Kidney (tissue), 14 donors: ENCODE results near the gene ANKZF1. TPM values are rescaled to one million over a fixed set of nuclear protein-coding genes. Genes with fewer than 3 reads are reported as not detected.

Source experiments
- DNase-seq, 5 donors: peaks; one replicate each; pipeline ENCODE4 v3.0.0-alpha.2; 2013 to 2020
- FAIRE-seq: peaks from 2 replicates; lab custom pipeline; 2012; peaks lifted over from hg19 to GRCh38; lab: Jason Lieb, UNC
- H3K27ac ChIP-seq, 2 donors: one replicate each; pipeline ENCODE4 v1.7.0; 2013; ENCODE audit warnings: low read depth in 2 of 2, low read length in 2 of 2, inconsistent platforms in 1 of 2
- H3K27me3 ChIP-seq: one replicate; pipeline ENCODE4 v1.7.1; 2013; ENCODE audit warnings: low read length, inconsistent platforms; ENCODE audit not compliant: control insufficient read depth, insufficient read depth
- H3K36me3 ChIP-seq, 3 donors: one replicate each; pipeline versions ENCODE4 v1.7.0 to v1.7.1; 2013; ENCODE audit warnings: low read length in 3 of 3, control low read depth in 1 of 3, inconsistent platforms in 1 of 3; ENCODE audit not compliant: insufficient read depth in 3 of 3, control insufficient read depth in 2 of 3
- H3K4me1 ChIP-seq, 3 donors: one replicate each; pipeline versions ENCODE4 v1.7.0 to v1.7.1; 2013; ENCODE audit warnings: low read length in 3 of 3, inconsistent platforms in 1 of 3, low read depth in 1 of 3; ENCODE audit not compliant: control insufficient read depth in 2 of 3, insufficient read depth in 2 of 3
- H3K4me3 ChIP-seq, 3 donors: one replicate each; pipeline versions ENCODE4 v1.7.0 to v1.8.1; 2013; ENCODE audit warnings: low read length in 3 of 3, control low read depth in 1 of 3, inconsistent platforms in 1 of 3
- H3K9ac ChIP-seq, 3 donors: one replicate each; pipeline versions ENCODE4 v1.7.0 to v1.7.1; 2013; ENCODE audit warnings: low read length in 3 of 3, control low read depth in 1 of 3, inconsistent platforms in 1 of 3
- H3K9me3 ChIP-seq, 3 donors: one replicate each; pipeline versions ENCODE4 v1.7.0 to v1.7.1; 2013; ENCODE audit warnings: low read length in 3 of 3, control low read depth in 1 of 3, inconsistent platforms in 1 of 3; ENCODE audit not compliant: control insufficient read depth in 2 of 3, insufficient read depth in 1 of 3
- intact Hi-C: fragments of 100-400 bp; cut with DNase I; formaldehyde crosslinking; loops from one replicate; pipeline ENCODE4 v1.11.1; 2022
- polyA plus RNA-seq: library from polyadenylated mRNA; stranded (reverse); fragments of 350-450 nt; fragmentation: Illumina TruSeq; extraction: RNeasy Lipid Tissue Mini Kit (QIAGEN cat#74804); gene quantifications from one replicate; pipeline ENCODE4 v1.2.3, GENCODE V29; 2014; ENCODE audit warnings: low read depth, low replicate concordance; ENCODE audit not compliant: insufficient read depth
- total RNA-seq: library from RNA; stranded (reverse); fragmentation: NEBNext Ultra II Directional; extraction: Animal tissue kit (Norgen Biotek cat#: 25700); gene quantifications from one replicate; pipeline ENCODE4 v1.2.1, GENCODE V29; 2021
- TF ChIP-seq, protein P1 (sequence below): IDR thresholded peaks from 3 replicates; pipeline ENCODE4 v1.5.1; 2012; ENCODE audit warnings: mild to moderate bottlenecking, moderate library complexity, borderline replicate concordance; ENCODE audit not compliant: insufficient read depth; ENCODE audit errors: extremely low read depth
- donor health status: control.
- donor health status: control.
- donor health status: control.
- donor health status: control.
- donor health status: control.
- donor health status: DM: yes; HTN: yes; CAD: no.
- donor health status: Normal renal cell carcinoma (clear cell type).

ANKZF1 gene
- total and polyA plus RNA-seq, 2 donors from 2014 or later, result 26.6 to 48.9 TPM

DNA sequence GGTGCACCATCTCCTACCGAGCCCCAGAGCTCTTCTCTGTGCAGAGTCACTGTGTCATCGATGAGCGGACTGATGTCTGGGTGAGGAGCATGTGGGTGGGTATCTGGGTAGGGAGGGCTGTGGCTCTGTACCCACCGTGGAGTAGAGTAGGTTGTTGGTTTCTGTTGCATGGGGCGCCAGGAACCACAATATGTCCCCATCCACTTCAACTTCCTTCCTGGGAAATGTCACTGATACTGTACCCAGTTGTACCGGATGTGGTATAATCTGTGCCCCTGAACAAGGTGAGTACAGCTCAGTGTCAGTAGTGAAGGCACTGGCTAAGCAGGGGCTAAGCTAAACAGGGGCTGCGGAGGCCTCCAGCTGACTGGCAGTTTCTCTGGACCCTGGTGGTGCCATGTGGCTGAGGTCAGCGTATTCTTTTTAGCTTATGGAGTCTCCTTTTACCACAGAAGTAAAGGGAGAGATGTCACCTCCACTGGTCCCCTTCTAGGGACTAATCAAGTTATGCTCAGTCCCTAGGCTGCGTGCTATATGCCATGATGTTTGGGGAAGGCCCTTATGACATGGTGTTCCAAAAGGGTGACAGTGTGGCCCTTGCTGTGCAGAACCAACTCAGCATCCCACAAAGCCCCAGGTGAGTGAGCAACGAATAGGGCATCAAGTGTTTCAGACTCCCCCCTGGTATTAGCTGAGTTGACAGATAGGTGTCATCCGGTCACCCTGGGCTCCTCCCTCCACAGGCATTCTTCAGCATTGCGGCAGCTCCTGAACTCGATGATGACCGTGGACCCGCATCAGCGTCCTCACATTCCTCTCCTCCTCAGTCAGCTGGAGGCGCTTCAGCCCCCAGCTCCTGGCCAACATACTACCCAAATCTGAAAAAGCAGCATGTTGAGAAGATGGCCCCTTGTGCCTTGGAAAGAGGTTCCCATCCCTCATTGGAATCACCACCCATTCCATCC lies 18.4 kb downstream of the ANKZF1 start:
- intact Hi-C loops, result no loop called here
- peak overlapping the region in 1 of 3 donors; percentile 27 for H3K9ac ChIP-seq
- no peak for FAIRE-seq
- H3K27ac ChIP-seq, result peak overlapping the region; percentile 68 to 87
- peaks cover 2 to 12% (median 3%) of the 10 kb centered on the region in 3 donors for H3K36me3 ChIP-seq
- H3K9me3 ChIP-seq, result no peaks in the 10 kb centered on the region
- H3K4me3 ChIP-seq, result no peak overlapping the region
- H3K27me3 ChIP-seq, result no peaks in the 10 kb centered on the region
- TF ChIP-seq, protein P1, sequence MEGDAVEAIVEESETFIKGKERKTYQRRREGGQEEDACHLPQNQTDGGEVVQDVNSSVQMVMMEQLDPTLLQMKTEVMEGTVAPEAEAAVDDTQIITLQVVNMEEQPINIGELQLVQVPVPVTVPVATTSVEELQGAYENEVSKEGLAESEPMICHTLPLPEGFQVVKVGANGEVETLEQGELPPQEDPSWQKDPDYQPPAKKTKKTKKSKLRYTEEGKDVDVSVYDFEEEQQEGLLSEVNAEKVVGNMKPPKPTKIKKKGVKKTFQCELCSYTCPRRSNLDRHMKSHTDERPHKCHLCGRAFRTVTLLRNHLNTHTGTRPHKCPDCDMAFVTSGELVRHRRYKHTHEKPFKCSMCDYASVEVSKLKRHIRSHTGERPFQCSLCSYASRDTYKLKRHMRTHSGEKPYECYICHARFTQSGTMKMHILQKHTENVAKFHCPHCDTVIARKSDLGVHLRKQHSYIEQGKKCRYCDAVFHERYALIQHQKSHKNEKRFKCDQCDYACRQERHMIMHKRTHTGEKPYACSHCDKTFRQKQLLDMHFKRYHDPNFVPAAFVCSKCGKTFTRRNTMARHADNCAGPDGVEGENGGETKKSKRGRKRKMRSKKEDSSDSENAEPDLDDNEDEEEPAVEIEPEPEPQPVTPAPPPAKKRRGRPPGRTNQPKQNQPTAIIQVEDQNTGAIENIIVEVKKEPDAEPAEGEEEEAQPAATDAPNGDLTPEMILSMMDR, result no peak
- peaks cover 6 to 71% (median 56%) of the 10 kb centered on the region in 3 donors for H3K4me1 ChIP-seq
- DNase-seq, result peak in 1 of 5 donors; percentile 59

DNA sequence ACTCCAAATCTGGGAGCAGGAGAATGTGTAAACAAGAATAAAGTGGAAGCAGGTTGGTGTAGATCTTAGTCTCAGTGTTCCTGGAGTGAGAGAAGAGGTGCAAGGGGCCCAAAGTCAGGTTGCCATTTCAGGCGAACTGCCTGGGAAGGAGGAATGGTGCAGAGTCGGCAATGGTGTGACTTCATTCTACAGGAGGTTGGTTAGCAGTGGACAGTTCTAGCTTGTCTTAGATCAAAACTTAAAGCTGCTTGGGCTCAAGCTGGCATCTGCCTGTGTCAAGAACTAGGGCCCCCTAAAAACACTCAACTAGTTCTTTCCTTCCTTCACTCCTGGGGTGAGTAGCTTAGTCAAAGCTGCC lies 19.2 kb downstream of the ANKZF1 start:
- Histone ChIP-seq H3K36me3 (peaks cover 2 to 12% (median 3%) of the 10 kb centered on the region in 3 donors), H3K4me3 (peak overlapping the region in 1 of 3 donors; percentile 10), H3K27ac (peak overlapping the region; percentile 87 to 99), H3K4me1 (peaks cover 6 to 71% (median 56%) of the 10 kb centered on the region in 3 donors), H3K9ac (peak overlapping the region in 1 of 3 donors; percentile 1), H3K27me3 (peaks cover under 1% of the 10 kb centered on the region), H3K9me3 (no peaks in the 10 kb centered on the region)
- FAIRE-seq (no peak), DNase-seq (no peak)
- TF ChIP-seq, protein P1, result no peak
- intact Hi-C loops, result no loop called here

DNA sequence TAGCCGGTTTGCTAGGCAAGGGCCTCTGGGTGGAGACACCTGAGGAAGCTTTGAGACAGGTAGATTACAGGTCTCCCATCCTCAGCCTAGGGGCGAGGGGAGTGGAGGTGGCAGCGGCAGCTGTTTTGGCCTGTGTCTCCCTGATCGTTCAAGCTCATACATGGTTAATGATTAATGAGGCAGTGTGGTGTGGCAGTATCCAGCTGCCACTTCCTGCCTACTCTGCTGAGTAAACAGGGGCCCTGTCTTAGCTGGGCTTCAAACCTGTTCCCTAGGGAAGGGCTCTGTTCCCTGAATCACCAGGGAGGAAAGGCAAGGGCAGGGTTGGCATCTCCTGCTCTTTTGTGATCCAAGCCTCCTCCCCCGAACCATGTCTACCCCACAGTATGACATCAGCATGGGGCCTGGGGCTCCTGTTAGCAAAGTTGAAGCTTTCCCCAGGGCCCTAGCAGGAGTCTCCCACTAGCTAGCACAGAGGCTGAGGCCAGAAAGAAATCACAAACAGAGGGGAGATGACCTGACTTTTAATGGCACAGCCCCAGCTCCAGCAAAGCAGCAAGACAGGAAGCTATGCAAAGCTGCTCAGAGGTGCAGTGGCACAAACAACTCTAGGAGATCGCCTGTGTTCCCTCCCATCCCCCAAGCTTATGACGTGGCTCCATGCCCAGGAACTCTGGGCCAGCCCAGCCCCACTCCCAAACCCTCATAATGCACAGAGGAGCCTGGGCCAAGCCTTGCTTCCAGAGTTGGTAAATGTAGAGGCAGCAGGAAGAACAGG lies 19.8 kb downstream of the ANKZF1 start:
- Histone ChIP-seq H3K36me3 (peaks cover 2 to 12% (median 3%) of the 10 kb centered on the region in 3 donors), H3K9me3 (no peaks in the 10 kb centered on the region), H3K27ac (peak overlapping the region; percentile 87 to 99), H3K4me3 (peak overlapping the region in 2 of 3 donors; percentile 15 to 20), H3K9ac (peak overlapping the region in 2 of 3 donors; percentile 33 to 38), H3K27me3 (peaks cover 3% of the 10 kb centered on the region), H3K4me1 (peaks cover 6 to 76% (median 53%) of the 10 kb centered on the region in 3 donors)
- intact Hi-C loops, result no loop called here
- no peak for FAIRE-seq
- TF ChIP-seq, protein P1, result no peak
- peak; percentile 75 to 93 (median 89) for DNase-seq
